Right renal pelvis (tissue), 4 donors: ENCODE results near the gene IDH3A. TPM values are rescaled to one million over a fixed set of nuclear protein-coding genes. Genes with fewer than 3 reads are reported as not detected.

Experiments
- DNase-seq, 4 donors: peaks; one replicate each; pipeline ENCODE4 v3.0.0-alpha.2; 2013; ENCODE audit warnings: low read depth in 4 of 4, low spot score in 3 of 4, missing footprints in 1 of 4
- polyA plus RNA-seq, 4 donors: library from polyadenylated mRNA; unstranded; fragments of 120-200 nt; gene quantifications; one replicate each; pipeline ENCODE4 v1.2.1, GENCODE V29; 2013; ENCODE audit not compliant: insufficient read length in 4 of 4

The IDH3A gene
- polyA plus RNA-seq, 4 donors: 50.9 to 62.7 (median 53.7) TPM

DNA sequence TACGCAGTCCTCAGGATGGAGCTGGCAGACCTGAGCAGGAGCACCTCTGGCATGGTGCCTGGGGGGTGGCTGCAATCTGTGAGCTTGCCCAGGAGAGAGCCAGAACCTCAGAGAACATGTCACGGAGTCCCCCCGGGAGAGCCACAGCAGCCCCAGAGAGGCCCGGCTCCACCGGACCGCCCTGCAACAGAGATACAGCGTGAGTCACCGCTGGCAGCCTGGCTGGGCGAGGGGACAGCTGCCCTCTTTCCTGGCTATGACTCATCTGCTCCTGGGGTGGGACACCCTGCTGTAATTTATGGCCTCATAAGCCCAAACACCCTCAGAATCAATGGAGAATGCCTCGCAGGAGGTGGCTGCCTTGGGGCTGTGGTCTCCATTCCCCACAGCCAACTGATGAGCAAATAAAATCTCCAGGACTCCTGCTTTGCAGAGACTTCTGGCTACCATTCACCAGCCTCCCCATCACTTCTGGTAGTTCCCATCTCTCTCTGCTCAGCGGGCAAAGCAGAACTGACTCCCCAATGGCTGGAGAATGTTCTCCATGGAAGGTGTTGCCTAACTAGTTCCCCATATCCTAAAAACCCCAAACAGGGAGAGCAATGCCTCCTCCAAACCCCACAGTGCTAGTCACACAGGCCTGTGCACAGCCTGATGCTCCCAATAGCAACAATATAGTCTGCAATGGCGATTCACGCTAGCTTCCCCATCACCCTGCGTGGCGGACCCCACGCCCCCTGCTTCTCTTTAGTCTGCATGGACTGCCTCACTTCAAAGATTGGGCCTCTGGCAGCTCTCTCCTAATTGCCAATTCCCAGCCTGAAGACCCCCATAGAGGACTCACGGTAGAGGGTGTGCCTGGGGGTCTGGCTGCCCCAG, 63.6 kb downstream of the IDH3A start:
- no peak for DNase-seq

DNA sequence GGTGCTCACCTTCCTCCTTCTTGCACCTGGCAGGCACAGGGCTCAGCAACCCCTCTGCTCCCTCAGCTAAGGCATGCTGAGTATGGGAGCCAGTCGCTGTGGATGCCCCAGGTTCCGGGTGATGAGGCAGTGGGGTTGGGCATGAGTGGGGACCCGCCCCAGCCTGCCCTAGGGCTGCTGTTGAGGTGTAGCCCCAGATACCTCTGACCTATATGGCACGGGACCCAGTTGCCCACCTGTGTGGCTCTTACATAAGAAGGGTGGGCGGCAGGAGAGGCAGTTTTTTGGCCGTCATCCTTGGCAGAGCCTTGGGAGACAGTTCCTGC, 64.2 kb downstream of the IDH3A start:
- DNase-seq: no peak

DNA sequence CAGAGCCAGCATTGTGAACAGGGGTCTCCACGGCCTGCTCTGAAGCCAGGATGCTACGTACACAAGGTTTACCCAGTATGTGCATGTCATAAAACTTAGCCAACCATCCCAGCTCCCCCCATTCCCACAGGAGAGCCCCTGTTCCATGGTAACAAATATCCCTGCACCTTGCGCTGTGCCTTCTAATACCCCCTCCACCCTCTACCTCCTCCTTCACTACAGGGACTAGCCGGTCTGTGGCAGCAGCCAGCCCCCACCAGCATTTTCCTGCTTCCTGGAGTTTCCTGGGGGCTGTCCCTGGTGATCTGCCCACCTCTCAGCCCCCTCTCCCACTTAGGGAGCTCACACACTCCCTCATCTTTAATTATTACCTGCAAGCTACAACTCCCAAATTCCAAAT, 64.8 kb downstream of the IDH3A start:
- no peak for DNase-seq

- DNase-seq: no peak
Observed at GRCh38 chr15:78216276-78217104, 67.3 kb downstream of the IDH3A start.

- no peak for DNase-seq
Observed at GRCh38 chr15:78220713-78221112, 71.6 kb downstream of the IDH3A start.

Other genes starting within 250 kb of the IDH3A start
- 10 to 100 TPM; 29.0 to 32.1 (median 30.5) TPM for gene TBC1D2B, start 71.7 kb upstream of the IDH3A start, polyA plus RNA-seq
- gene SH2D7, start 56.8 kb upstream of the IDH3A start, polyA plus RNA-seq: under 1 TPM; 0.30 to 0.65 (median 0.50) TPM
- gene CIB2, start 17.9 kb upstream of the IDH3A start, polyA plus RNA-seq: 10 to 100 TPM; 25.7 to 39.1 (median 30.3) TPM
- under 1 TPM; 0.55 to 0.96 (median 0.80) TPM for gene ACSBG1, start 85.2 kb downstream of the IDH3A start, polyA plus RNA-seq
- 10 to 100 TPM; 21.2 to 26.5 (median 23.7) TPM for gene DNAJA4, start 115.2 kb downstream of the IDH3A start, polyA plus RNA-seq
- gene SKIC8, start 150.2 kb downstream of the IDH3A start, polyA plus RNA-seq: 100 to 1,000 TPM in 2 of 4 donors, 10 to 100 TPM in 2; 97.3 to 105 (median 99.3) TPM
- gene CRABP1, start 191.0 kb downstream of the IDH3A start, polyA plus RNA-seq: 10 to 100 TPM; 57.5 to 72.9 (median 60.6) TPM